ENCODE results near the gene KREMEN1. TPM values are rescaled to one million over a fixed set of nuclear protein-coding genes. Genes with fewer than 3 reads are reported as not detected.

KREMEN1 gene
- total RNA-seq, 2 experiments from 2014 or later: 0.15 TPM; not detected in 1

GRCh38 chr22:29139965-29140782, 67.3 kb downstream of the KREMEN1 start:
- H3K4me1 Mint-ChIP-seq: no peaks in the 10 kb centered on the region
- peaks cover 5% of the 10 kb centered on the region for H3K27me3 Mint-ChIP-seq
- no peak overlapping the region for H3K27ac Mint-ChIP-seq
- no peaks in the 10 kb centered on the region for H3K36me3 Mint-ChIP-seq (ENCODE audit: low read depth)
- no peak overlapping the region for H3K4me3 Mint-ChIP-seq
- ChIA-PET POLR2A (no interaction called here), CTCF (interaction anchor here (0.5 to 1.2 kb wide), 2 partner anchors 14 kb away, joined by 3 to 4 read pairs; no protein-coding TSS in a partner anchor)
- DNase-seq: no peak
- no peaks in the 10 kb centered on the region for H3K9me3 Mint-ChIP-seq

DNA sequence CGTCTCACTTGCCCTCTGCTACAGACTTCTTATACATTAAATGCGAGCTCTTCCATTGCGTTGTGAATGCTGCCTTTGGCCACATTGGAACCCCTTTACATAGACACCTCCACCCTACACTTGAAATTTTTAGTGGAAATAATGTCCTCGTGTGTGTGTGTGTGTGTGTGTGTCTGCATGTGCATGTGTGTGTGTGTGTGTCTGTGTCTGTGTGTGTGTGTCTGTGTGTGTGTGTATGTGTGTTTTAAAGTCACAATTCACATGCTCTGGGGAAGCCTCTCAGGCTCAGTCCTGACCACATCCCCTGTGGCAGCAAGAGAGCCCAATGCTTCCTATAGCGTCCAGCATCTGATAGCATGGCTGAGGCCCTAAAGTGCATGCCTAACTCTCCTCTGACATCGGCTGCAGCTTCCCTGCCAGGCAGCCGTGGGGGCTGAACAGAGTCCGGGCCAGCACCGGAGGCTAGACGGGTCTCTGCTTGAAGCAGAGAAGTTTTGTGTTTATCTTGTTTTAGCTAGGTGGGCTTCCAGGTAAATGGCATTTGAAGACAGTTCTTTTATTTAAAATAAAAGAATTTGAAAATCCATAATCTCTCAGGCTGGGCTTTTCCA, 68.3 kb downstream of the KREMEN1 start:
- H3K27me3 Mint-ChIP-seq: peaks cover 5% of the 10 kb centered on the region
- H3K4me1 Mint-ChIP-seq: no peaks in the 10 kb centered on the region
- POLR2A ChIA-PET: no interaction called here
- no peaks in the 10 kb centered on the region for H3K36me3 Mint-ChIP-seq (ENCODE audit: low read depth)
- DNase-seq: no peak
- no peak overlapping the region for H3K27ac Mint-ChIP-seq
- CTCF ChIA-PET: interaction anchor here (1.2 kb wide), 1 partner anchor 13 kb away, joined by 3 read pairs; no protein-coding TSS in a partner anchor
- no peaks in the 10 kb centered on the region for H3K9me3 Mint-ChIP-seq
- no peak overlapping the region for H3K4me3 Mint-ChIP-seq

DNA sequence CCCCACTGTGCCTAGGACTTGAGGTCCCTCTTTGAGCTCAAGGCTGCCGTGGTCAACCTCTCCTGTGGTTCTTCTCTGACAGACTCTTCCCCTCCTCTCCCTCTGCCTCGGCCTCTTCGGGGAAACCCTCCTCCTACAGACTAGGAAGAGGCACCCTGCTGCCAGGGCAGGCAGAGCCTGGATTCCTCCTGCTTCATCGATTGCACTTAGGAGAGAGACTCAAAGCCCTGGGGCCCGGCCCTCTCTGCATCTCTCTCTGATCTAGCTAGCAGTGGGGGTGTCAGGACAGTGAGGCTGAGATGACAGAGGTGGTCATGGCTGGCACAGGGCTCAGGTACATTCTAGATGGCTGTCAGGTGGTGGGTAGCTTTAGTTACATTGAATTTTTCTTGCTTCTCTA, 69.3 kb downstream of the KREMEN1 start:
- no peak for DNase-seq
- no peak overlapping the region for H3K4me3 Mint-ChIP-seq
- POLR2A ChIA-PET: no interaction called here
- H3K36me3 Mint-ChIP-seq (ENCODE audit: low read depth): no peaks in the 10 kb centered on the region
- H3K27ac Mint-ChIP-seq: no peak overlapping the region
- H3K9me3 Mint-ChIP-seq: no peaks in the 10 kb centered on the region
- H3K27me3 Mint-ChIP-seq: peaks cover 5% of the 10 kb centered on the region
- CTCF ChIA-PET: interaction anchor here (1.1 kb wide), 1 partner anchor 12 kb away, joined by 3 read pairs; no protein-coding TSS in a partner anchor
- no peaks in the 10 kb centered on the region for H3K4me1 Mint-ChIP-seq

DNA sequence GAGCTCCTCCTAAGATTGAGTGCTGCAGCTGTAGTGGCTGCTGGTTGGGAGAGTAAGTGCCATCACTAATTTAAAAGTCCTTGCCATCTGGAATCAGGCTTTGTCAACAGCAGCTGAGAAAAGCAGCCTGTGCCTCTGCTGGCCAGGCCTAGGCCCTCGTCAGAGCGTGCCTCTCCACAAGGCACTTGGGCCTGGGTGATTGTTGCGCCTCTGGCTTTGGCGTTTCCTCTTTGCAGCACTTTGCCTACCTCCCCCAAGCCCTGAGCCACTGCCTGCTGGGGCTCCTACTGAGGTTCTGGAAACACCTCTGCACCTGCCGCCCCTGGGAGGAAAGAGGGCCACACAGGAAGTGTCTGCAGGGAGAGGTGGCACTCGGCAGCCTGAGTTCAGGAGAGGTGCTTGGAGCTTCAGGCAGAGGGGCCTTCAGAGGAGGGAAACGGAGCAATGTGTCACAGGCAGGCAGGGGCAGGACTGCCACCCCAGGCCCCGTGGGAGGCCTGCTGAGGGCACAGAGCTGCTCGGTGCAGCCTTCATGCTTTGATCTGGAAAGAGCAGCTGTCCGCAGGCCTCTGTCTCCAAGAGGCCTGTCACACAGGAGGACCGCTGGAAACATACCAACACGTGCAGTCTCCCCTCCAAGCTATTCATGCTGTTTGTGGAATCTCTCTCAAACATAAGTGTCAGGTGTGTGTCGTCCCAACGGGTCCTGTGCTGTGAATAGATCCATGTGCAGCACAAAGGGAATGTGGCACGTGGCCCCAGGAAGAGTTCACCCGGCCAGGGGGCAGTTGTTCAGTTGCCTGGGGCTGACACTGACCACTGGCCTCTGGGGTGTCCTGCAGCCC, 71.3 kb downstream of the KREMEN1 start:
- no peak overlapping the region for H3K4me3 Mint-ChIP-seq
- CTCF ChIA-PET: interaction anchor here (0.8 kb wide), 1 partner anchor 10 kb away, joined by 4 read pairs; no protein-coding TSS in a partner anchor
- no peak for DNase-seq
- no peak overlapping the region for H3K27ac Mint-ChIP-seq
- H3K4me1 Mint-ChIP-seq: no peaks in the 10 kb centered on the region
- POLR2A ChIA-PET: no interaction called here
- H3K27me3 Mint-ChIP-seq: peaks cover 3% of the 10 kb centered on the region
- H3K9me3 Mint-ChIP-seq: no peaks in the 10 kb centered on the region
- H3K36me3 Mint-ChIP-seq (ENCODE audit: low read depth): no peaks in the 10 kb centered on the region

DNA sequence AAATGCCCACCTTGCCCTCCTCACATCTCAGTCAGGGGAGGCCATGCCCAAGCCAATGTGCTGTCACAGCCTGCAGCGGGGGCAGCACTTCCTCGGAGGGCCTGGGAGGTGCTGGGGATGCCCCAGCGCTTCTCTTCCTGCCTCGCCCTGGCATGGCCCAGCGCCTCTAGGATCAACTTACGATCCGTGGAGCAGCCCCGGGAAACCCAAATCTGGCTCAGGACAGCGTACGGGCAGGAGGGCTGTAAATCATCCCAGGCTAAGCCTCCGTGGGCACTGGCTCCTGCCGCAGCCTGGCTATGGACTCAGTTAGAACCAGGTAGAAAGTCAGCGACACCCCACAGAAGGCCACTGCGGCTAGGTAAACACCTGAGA, 71.9 kb downstream of the KREMEN1 start:
- H3K36me3 Mint-ChIP-seq (ENCODE audit: low read depth): no peaks in the 10 kb centered on the region
- H3K27me3 Mint-ChIP-seq: peaks cover 3% of the 10 kb centered on the region
- H3K9me3 Mint-ChIP-seq: no peaks in the 10 kb centered on the region
- ChIA-PET CTCF (interaction anchor here (1.0 kb wide), 1 partner anchor 10 kb away, joined by 3 read pairs; no protein-coding TSS in a partner anchor), POLR2A (no interaction called here)
- no peaks in the 10 kb centered on the region for H3K4me1 Mint-ChIP-seq
- DNase-seq: no peak
- no peak overlapping the region for H3K27ac Mint-ChIP-seq
- H3K4me3 Mint-ChIP-seq: no peak overlapping the region

GRCh38 chr22:29145321-29146072, 72.7 kb downstream of the KREMEN1 start:
- no peak overlapping the region for H3K27ac Mint-ChIP-seq
- H3K4me1 Mint-ChIP-seq: no peaks in the 10 kb centered on the region
- POLR2A ChIA-PET: no interaction called here
- no peaks in the 10 kb centered on the region for H3K36me3 Mint-ChIP-seq (ENCODE audit: low read depth)
- CTCF ChIA-PET: interaction anchor here (1.0 kb wide), 1 partner anchor 9 kb away, joined by 3 read pairs; no protein-coding TSS in a partner anchor
- DNase-seq: no peak
- no peaks in the 10 kb centered on the region for H3K9me3 Mint-ChIP-seq
- H3K27me3 Mint-ChIP-seq: peaks cover 3% of the 10 kb centered on the region
- no peak overlapping the region for H3K4me3 Mint-ChIP-seq

- Mint-ChIP-seq H3K9me3 (no peaks in the 10 kb centered on the region), H3K36me3 (ENCODE audit: low read depth) (no peaks in the 10 kb centered on the region), H3K27ac (no peak overlapping the region), H3K4me3 (no peak overlapping the region), H3K27me3 (no peaks in the 10 kb centered on the region), H3K4me1 (no peaks in the 10 kb centered on the region)
- DNase-seq: no peak
- ChIA-PET POLR2A (no interaction called here), CTCF (interaction anchor here (1.0 kb wide), 1 partner anchor 8 kb away, joined by 3 read pairs; no protein-coding TSS in a partner anchor)
Observed at GRCh38 chr22:29146091-29146560, 73.3 kb downstream of the KREMEN1 start.

GRCh38 chr22:29146771-29147170, 73.9 kb downstream of the KREMEN1 start:
- ChIA-PET CTCF (no interaction called here), POLR2A (no interaction called here)
- no peak overlapping the region for H3K4me3 Mint-ChIP-seq
- H3K27me3 Mint-ChIP-seq: no peaks in the 10 kb centered on the region
- DNase-seq: no peak
- no peaks in the 10 kb centered on the region for H3K9me3 Mint-ChIP-seq
- no peaks in the 10 kb centered on the region for H3K36me3 Mint-ChIP-seq (ENCODE audit: low read depth)
- H3K4me1 Mint-ChIP-seq: no peaks in the 10 kb centered on the region
- no peak overlapping the region for H3K27ac Mint-ChIP-seq

DNA sequence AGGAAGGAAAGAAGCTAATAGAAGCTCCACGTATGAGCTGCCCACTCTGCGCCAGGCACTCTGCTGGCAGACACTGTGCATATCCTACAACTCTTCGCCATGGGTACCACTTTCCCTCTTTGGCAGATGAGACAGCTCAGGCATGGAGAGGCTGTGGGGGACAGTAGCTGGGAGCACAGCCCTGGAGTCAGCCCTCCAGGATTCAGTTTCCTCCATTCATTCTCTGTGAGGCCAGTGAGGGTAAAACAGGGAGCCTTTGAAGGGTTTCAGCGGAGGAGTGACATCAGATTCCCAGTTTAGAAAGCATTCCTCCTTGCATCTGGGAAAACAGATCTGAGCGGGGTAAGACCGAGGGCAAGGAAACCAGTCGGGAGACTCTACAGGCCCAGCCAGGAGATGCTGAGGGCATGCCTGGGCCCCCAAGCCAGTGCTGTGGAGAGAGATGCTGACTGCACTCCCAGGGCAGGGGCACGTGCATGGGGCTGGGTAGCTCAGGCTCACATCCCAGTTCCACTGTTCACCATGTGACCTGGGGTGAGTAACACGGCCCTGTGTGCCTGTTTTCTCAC, 74.6 kb downstream of the KREMEN1 start:
- DNase-seq: no peak
- POLR2A ChIA-PET: no interaction called here
- Mint-ChIP-seq H3K27me3 (peaks cover 5% of the 10 kb centered on the region), H3K9me3 (no peaks in the 10 kb centered on the region), H3K4me1 (no peaks in the 10 kb centered on the region), H3K27ac (no peak overlapping the region), H3K4me3 (no peak overlapping the region), H3K36me3 (ENCODE audit: low read depth) (no peaks in the 10 kb centered on the region)
- CTCF ChIA-PET: no interaction called here

- no peak overlapping the region for H3K4me3 Mint-ChIP-seq
- no peaks in the 10 kb centered on the region for H3K9me3 Mint-ChIP-seq
- peaks cover 9% of the 10 kb centered on the region for H3K27me3 Mint-ChIP-seq
- H3K36me3 Mint-ChIP-seq (ENCODE audit: low read depth): no peaks in the 10 kb centered on the region
- peaks cover 3% of the 10 kb centered on the region for H3K4me1 Mint-ChIP-seq
- no peak overlapping the region for H3K27ac Mint-ChIP-seq
- POLR2A ChIA-PET: no interaction called here
- CTCF ChIA-PET: no interaction called here
- no peak for DNase-seq
Observed at GRCh38 chr22:29148036-29148435, 75.2 kb downstream of the KREMEN1 start.

- peaks cover 13% of the 10 kb centered on the region for H3K27me3 Mint-ChIP-seq
- H3K27ac Mint-ChIP-seq: no peak overlapping the region
- H3K4me1 Mint-ChIP-seq: peaks cover 5% of the 10 kb centered on the region
- POLR2A ChIA-PET: interaction anchor here (0.7 kb wide), 1 partner anchor 338 kb away, joined by 3 read pairs; no protein-coding TSS in a partner anchor
- H3K9me3 Mint-ChIP-seq: no peaks in the 10 kb centered on the region
- CTCF ChIA-PET: interaction anchor here (1.2 kb wide), 1 partner anchor 19 kb away, joined by 3 read pairs; no protein-coding TSS in a partner anchor
- DNase-seq: no peak
- no peak overlapping the region for H3K4me3 Mint-ChIP-seq
- no peaks in the 10 kb centered on the region for H3K36me3 Mint-ChIP-seq (ENCODE audit: low read depth)
Observed at GRCh38 chr22:29148826-29149225, 76.0 kb downstream of the KREMEN1 start.

Data from activated CD4-positive, alpha-beta T cell treated with anti-CD3 and anti-CD28 coated beads, Interleukin-2, amount 10 ng/mL, durations not matched to agents 7 days and 5 days (primary cell).